B cell (primary cell): ENCODE measurements around the gene ZNF516. TPM values are rescaled to one million over a fixed set of nuclear protein-coding genes. Genes with fewer than 3 reads are reported as not detected.

Experiments used
- ATAC-seq: fragments of 200-7000 bp; cut with Tn5 transposase; one replicate; pipeline ENCODE4 v1.10.0; 2021; ENCODE audit warnings: low read depth, mild to moderate bottlenecking, moderate number of reproducible peaks, moderate library complexity
- CTCF ChIA-PET: fragments of 350-600 bp; sonication (Branson Sonifier 250); formaldehyde crosslinking; loops from one replicate; lab custom pipeline; 2021; ENCODE audit warnings: antibody characterized with exemption, inconsistent platforms; lab: Charles Lee
- POLR2A ChIA-PET: fragments of 350-600 bp; sonication (Branson Sonifier 250); formaldehyde crosslinking; loops from one replicate; lab custom pipeline; 2021; ENCODE audit warnings: antibody characterized with exemption; lab: Charles Lee
- DNase-seq: peaks from one replicate; pipeline ENCODE4 v3.0.0; 2013
- H2AFZ ChIP-seq: 2 replicates; pipeline ENCODE4 v1.6.1; 2012; ENCODE audit warnings: mild to moderate bottlenecking, low read depth, low read length; ENCODE audit not compliant: insufficient read depth, poor library complexity, severe bottlenecking
- H3K27ac ChIP-seq, 2 donors: 1 replicate in 1 of 2; 2 replicates in 1 of 2; pipeline ENCODE4 v1.5.1; 2012 to 2013; ENCODE audit warnings: low read length in 2 of 2, mild to moderate bottlenecking in 2 of 2, moderate library complexity in 1 of 2
- H3K27me3 ChIP-seq, 4 experiments: fragments of 200-600 bp in 1 of 4; sonication (generic) in 1 of 4; replicated peaks in 1 of 4; 1 replicate in 2 of 4; 2 replicates in 2 of 4; pipeline versions ENCODE4 v1.6.1 to v1.7.0; 2013 to 2016; ENCODE audit warnings: low read length in 3 of 4, mild to moderate bottlenecking in 2 of 4, mixed read lengths in 1 of 4, moderate library complexity in 1 of 4; ENCODE audit not compliant: insufficient read depth in 4 of 4, control insufficient read depth in 3 of 4; ENCODE audit errors: control extremely low read depth in 1 of 4
- H3K36me3 ChIP-seq, 2 experiments: replicated peaks in 1 of 2; 1 replicate in 1 of 2; 2 replicates in 1 of 2; pipeline versions ENCODE4 v1.6.1 to v1.7.1; 2013; ENCODE audit warnings: low read length in 1 of 2; ENCODE audit not compliant: insufficient read depth in 2 of 2, control insufficient read depth in 1 of 2; ENCODE audit errors: control extremely low read depth in 1 of 2, extremely low read depth in 1 of 2
- H3K4me1 ChIP-seq, 2 donors: fragments of 200-600 bp in 1 of 2; sonication (generic) in 1 of 2; 1 replicate in 1 of 2; 2 replicates in 1 of 2; pipeline versions ENCODE4 v1.5.1 to v1.6.1; 2013 to 2017; ENCODE audit warnings: low read length in 2 of 2; ENCODE audit not compliant: control insufficient read depth in 2 of 2, insufficient read depth in 2 of 2
- H3K4me2 ChIP-seq: replicated peaks from 2 replicates; pipeline ENCODE3; 2012; ENCODE audit warnings: mild to moderate bottlenecking, low read depth, low read length; ENCODE audit not compliant: poor library complexity, severe bottlenecking
- H3K4me3 ChIP-seq, 5 experiments: fragments of 200-600 bp in 1 of 5; sonication (generic) in 1 of 5; 1 replicate in 3 of 5; 2 replicates in 2 of 5; pipeline versions ENCODE4 v1.5.1 to v1.7.0; 2011 to 2016; ENCODE audit warnings: low read length in 4 of 5, mild to moderate bottlenecking in 4 of 5, low read depth in 2 of 5, control low read depth in 1 of 5, moderate library complexity in 1 of 5; ENCODE audit not compliant: insufficient read depth in 1 of 5; ENCODE audit errors: control extremely low read depth in 1 of 5, extremely low read depth in 1 of 5
- H3K79me2 ChIP-seq: fragments of 200-600 bp; sonication (generic); one replicate; pipeline ENCODE4 v1.6.0; 2016; ENCODE audit warnings: low read length; ENCODE audit not compliant: control insufficient read depth, insufficient read depth
- H3K9ac ChIP-seq: fragments of 200-600 bp; sonication (generic); 2 replicates; pipeline ENCODE4 v1.6.1; 2017; ENCODE audit warnings: mild to moderate bottlenecking, low read length, moderate library complexity
- H3K9me3 ChIP-seq, 3 donors: one replicate each; pipeline versions ENCODE4 v1.6.1 to v1.7.1; 2013; ENCODE audit warnings: low read length in 2 of 3; ENCODE audit not compliant: control insufficient read depth in 2 of 3, insufficient read depth in 1 of 3; ENCODE audit errors: control extremely low read depth in 1 of 3
- H4K20me1 ChIP-seq: 2 replicates; pipeline ENCODE4 v1.6.0; 2012; ENCODE audit warnings: mild to moderate bottlenecking, low read length; ENCODE audit not compliant: insufficient read depth, control insufficient read depth, poor library complexity, severe bottlenecking
- H3K27ac Mint-ChIP-seq: one replicate; pipeline ENCODE4 v1.8.0; 2021; ENCODE audit warnings: mixed read lengths
- H3K27me3 Mint-ChIP-seq: one replicate; pipeline ENCODE4 v1.8.0; 2021; ENCODE audit warnings: mixed read lengths
- H3K4me1 Mint-ChIP-seq: one replicate; pipeline ENCODE4 v1.8.0; 2021; ENCODE audit warnings: mixed read lengths
- H3K4me3 Mint-ChIP-seq: one replicate; pipeline ENCODE4 v1.8.0; 2021; ENCODE audit warnings: mixed read lengths
- H3K9me3 Mint-ChIP-seq: one replicate; pipeline ENCODE4 v1.8.0; 2022; ENCODE audit warnings: mixed read lengths; ENCODE audit not compliant: insufficient read depth
- EZH2 ChIP-seq: IDR thresholded peaks from 2 replicates; pipeline ENCODE4 v1.6.1; 2012; ENCODE audit warnings: borderline replicate concordance, low read depth, mild to moderate bottlenecking, moderate library complexity, low read length; ENCODE audit not compliant: insufficient read depth, poor library complexity, severe bottlenecking
- WGBS: methylation state at CpG from one replicate; pipeline ENCODE4 v1.1.5; 2013; ENCODE audit warnings: missing lambda C conversion rate; ENCODE audit not compliant: insufficient coverage; 5-methylcytosine and 5-hydroxymethylcytosine counted together
- intact Hi-C: fragments of 100-400 bp; cut with micrococcal nuclease; formaldehyde crosslinking; loops from one replicate; pipeline ENCODE4 v1.10.0; 2022
- polyA minus RNA-seq: library from RNA; depleted of rRNA, polyadenylated mRNA; stranded (reverse); fragments of >200 nt; gene quantifications from 2 replicates; pipeline ENCODE4 v1.2.3, GENCODE V29; 2012
- polyA plus RNA-seq: library from polyadenylated mRNA; depleted of rRNA; stranded (reverse); fragments of >200 nt; gene quantifications from 2 replicates; pipeline ENCODE4 v1.2.3, GENCODE V29; 2012
- total RNA-seq, 2 donors: library from RNA; stranded (reverse); fragments of 120-200 nt in 1 of 2; gene quantifications; 1 replicate in 1 of 2; 2 replicates in 1 of 2; pipeline versions ENCODE4 v1.2.3 to v1.2.4, GENCODE V29; 2013 to 2022
- TF ChIP-seq, protein P1 (sequence below): fragments of 200-600 bp; IDR thresholded peaks from one replicate; pipeline ENCODE4 v1.8.0; 2022; ENCODE audit warnings: antibody characterized with exemption, mild to moderate bottlenecking

Gene ZNF516, protein sequence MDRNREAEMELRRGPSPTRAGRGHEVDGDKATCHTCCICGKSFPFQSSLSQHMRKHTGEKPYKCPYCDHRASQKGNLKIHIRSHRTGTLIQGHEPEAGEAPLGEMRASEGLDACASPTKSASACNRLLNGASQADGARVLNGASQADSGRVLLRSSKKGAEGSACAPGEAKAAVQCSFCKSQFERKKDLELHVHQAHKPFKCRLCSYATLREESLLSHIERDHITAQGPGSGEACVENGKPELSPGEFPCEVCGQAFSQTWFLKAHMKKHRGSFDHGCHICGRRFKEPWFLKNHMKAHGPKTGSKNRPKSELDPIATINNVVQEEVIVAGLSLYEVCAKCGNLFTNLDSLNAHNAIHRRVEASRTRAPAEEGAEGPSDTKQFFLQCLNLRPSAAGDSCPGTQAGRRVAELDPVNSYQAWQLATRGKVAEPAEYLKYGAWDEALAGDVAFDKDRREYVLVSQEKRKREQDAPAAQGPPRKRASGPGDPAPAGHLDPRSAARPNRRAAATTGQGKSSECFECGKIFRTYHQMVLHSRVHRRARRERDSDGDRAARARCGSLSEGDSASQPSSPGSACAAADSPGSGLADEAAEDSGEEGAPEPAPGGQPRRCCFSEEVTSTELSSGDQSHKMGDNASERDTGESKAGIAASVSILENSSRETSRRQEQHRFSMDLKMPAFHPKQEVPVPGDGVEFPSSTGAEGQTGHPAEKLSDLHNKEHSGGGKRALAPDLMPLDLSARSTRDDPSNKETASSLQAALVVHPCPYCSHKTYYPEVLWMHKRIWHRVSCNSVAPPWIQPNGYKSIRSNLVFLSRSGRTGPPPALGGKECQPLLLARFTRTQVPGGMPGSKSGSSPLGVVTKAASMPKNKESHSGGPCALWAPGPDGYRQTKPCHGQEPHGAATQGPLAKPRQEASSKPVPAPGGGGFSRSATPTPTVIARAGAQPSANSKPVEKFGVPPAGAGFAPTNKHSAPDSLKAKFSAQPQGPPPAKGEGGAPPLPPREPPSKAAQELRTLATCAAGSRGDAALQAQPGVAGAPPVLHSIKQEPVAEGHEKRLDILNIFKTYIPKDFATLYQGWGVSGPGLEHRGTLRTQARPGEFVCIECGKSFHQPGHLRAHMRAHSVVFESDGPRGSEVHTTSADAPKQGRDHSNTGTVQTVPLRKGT
- total RNA-seq (27.1 and 33.6 TPM in 2 replicates), polyA plus RNA-seq (6.7 and 15.7 TPM in 2 replicates), polyA minus RNA-seq (13.7 and 21.5 TPM in 2 replicates)
- 8.5 TPM for total RNA-seq (2013)

DNA sequence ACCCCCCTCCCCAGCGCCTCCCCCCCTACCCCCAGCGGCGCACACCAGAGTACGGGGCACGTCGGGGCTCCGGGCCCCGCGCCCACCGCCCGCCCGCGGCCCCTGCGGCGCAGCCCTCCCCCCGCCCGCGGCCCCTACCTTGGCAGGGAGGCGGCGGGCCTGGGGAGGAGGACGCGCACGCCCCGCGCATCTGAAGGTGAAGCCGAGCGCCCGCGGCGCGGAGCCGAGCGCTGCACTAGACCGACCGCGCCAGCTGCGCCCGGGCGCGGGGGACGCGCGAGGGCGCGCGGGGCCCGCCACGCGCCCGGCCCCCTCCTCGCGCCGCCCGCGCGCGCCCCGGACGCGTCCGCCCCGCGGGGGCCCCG lies at the start of gene ZNF516:
Gene ZNF516 (minus strand): TSS at position 237 of the 365 bp plus-strand sequence. CDS start 52,188 bp downstream, outside the sequence.
- H3K4me3 ChIP-seq = peak within 1 kb of the TSS; percentile 67 to 97 (median 77)
- no peaks in the 10 kb centered on the region for H4K20me1 ChIP-seq
- H3K4me1 ChIP-seq = peaks cover 32 to 52% of the 10 kb centered on the region in 2 donors
- WGBS = 1% methylated on average over 62 of the region's 64 CpGs
- no peaks in the 10 kb centered on the region for H3K36me3 ChIP-seq
- peaks cover 12% of the 10 kb centered on the region for H3K79me2 ChIP-seq
- peak within 1 kb of the TSS; percentile 96 for H3K4me2 ChIP-seq
- Mint-ChIP-seq H3K27ac (peak within 1 kb of the TSS; percentile 91), H3K4me3 (peak within 1 kb of the TSS; percentile 95), H3K27me3 (peaks cover 18% of the 10 kb centered on the region), H3K4me1 (peaks cover 57% of the 10 kb centered on the region), H3K9me3 (no peaks in the 10 kb centered on the region)
- TF ChIP-seq EZH2 = no peak
- TF ChIP-seq, protein P1, sequence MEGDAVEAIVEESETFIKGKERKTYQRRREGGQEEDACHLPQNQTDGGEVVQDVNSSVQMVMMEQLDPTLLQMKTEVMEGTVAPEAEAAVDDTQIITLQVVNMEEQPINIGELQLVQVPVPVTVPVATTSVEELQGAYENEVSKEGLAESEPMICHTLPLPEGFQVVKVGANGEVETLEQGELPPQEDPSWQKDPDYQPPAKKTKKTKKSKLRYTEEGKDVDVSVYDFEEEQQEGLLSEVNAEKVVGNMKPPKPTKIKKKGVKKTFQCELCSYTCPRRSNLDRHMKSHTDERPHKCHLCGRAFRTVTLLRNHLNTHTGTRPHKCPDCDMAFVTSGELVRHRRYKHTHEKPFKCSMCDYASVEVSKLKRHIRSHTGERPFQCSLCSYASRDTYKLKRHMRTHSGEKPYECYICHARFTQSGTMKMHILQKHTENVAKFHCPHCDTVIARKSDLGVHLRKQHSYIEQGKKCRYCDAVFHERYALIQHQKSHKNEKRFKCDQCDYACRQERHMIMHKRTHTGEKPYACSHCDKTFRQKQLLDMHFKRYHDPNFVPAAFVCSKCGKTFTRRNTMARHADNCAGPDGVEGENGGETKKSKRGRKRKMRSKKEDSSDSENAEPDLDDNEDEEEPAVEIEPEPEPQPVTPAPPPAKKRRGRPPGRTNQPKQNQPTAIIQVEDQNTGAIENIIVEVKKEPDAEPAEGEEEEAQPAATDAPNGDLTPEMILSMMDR = no peak
- peaks cover 0 to 10% (median 3%) of the 10 kb centered on the region in 4 experiments for H3K27me3 ChIP-seq
- no peak for ATAC-seq
- H3K9me3 ChIP-seq = peaks cover 0 to 7% (median 1%) of the 10 kb centered on the region in 3 donors
- intact Hi-C loops = loop anchor here (5.0 to 10.0 kb wide), 4 partner anchors 470 to 1998 kb away; partner anchors contain the start of genes CNDP2 and TSHZ1
- peak within 1 kb of the TSS; percentile 50 to 56 for H3K27ac ChIP-seq
- H3K9ac ChIP-seq = peak within 1 kb of the TSS; percentile 79
- ChIA-PET POLR2A (no interaction called here), CTCF (no interaction called here)
- peak within 1 kb of the TSS; percentile 73 for H2AFZ ChIP-seq
- peak; percentile 57 for DNase-seq
